NCI-H1105 treated with DMSO at 0.1 percent for 48 hours (cell line): ENCODE measurements around the gene OR10P1.
A peak's percentile ranks its signal among the peaks of the same experiment; 100 is the strongest.
"Not testable (repeated sequence)": the region's sequence is repeated elsewhere in the genome, so short reads cannot be mapped to it uniquely, and the experiment has no call there.

Source experiments
- DNase-seq: peaks from one replicate; lab custom pipeline; 2025; lab: John Stamatoyannopoulos, UW

OR10P1 gene, protein sequence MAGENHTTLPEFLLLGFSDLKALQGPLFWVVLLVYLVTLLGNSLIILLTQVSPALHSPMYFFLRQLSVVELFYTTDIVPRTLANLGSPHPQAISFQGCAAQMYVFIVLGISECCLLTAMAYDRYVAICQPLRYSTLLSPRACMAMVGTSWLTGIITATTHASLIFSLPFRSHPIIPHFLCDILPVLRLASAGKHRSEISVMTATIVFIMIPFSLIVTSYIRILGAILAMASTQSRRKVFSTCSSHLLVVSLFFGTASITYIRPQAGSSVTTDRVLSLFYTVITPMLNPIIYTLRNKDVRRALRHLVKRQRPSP

DNA sequence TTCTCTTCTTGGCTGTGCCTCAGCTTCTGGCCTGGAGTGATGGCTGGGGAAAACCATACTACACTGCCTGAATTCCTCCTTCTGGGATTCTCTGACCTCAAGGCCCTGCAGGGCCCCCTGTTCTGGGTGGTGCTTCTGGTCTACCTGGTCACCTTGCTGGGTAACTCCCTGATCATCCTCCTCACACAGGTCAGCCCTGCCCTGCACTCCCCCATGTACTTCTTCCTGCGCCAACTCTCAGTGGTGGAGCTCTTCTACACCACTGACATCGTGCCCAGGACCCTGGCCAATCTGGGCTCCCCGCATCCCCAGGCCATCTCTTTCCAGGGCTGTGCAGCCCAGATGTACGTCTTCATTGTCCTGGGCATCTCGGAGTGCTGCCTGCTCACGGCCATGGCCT lies at the start of gene OR10P1:
Gene OR10P1 (plus strand): TSS at position 40 of the 400 bp plus-strand sequence. CDS start 0 bp downstream, at position 40.
- no peak for DNase-seq

DNA sequence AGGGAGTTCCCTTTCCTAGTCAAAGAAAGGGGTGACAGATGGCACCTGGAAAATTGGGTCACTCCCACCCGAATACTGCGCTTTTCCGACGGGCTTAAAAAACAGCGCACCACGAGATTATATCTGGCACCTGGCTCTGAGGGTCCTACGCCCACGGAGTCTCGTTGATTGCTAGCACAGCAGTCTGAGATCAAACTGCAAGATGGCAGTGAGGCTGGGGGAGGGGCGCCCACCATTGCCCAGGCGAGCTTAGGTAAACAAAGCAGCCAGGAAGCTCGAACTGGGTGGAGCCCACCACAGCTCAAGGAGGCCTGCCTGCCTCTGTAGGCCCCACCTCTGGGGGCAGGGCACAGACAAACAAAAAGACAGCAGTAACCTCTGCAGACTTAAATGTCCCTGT lies 46.5 kb upstream of the OR10P1 start:
- not testable (repeated sequence) for DNase-seq

DNA sequence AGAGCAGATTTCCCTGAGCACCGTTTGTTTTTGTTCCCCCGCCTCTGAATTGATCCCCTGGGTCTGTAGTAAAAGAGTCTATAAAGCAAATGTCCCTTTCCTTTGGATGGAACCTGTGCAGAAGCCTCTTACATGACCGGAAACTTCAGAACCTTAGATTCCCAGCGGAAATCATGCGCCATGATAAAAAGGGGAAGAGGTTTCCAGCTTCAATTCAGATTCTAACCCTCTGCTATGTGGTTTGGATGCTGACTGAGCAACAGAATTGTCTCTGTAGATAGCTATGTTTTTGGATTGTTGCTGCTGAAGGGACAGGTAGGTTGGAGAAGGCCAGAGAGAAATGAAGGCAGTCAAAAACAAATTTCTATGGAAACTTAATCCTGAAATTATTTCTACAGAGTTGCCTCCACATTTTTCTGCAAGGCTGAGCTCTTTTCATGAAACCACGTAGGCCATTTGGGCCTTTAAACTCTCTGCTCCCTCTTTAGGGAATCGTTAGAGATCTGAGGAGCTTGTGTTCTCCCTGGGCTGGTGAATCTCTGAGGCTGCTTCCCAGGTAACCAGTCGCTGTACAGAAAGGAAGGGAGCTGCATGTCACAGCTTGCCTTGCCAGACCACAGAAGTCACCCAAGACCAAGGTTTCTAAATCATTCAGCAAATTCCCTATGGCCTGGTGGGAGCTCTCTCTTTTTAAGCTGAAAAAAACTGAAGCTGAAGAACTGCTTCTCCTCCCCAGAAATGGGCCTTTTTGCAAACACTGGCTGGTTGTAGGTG lies 28.7 kb upstream of the OR10P1 start:
- DNase-seq = no peak

DNA sequence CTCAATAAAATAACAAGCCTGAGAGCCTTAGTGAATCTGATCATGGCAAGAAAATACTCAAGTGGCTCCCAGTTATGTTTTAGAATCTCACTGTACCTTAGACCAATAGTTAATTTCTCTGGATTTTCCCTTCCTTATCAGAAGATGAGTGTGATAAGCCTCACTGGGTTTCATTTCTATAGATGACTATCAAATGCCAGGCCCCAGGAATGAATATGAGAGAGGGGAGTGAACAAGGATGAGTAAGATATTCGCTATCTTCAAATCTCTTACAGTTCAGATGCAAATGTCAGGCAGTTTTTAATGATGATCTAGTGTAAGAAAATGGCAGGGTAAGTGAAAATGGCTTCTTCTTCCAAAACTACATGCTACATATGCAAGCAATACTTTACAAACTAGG lies 26.1 kb upstream of the OR10P1 start:
- DNase-seq = no peak

DNA sequence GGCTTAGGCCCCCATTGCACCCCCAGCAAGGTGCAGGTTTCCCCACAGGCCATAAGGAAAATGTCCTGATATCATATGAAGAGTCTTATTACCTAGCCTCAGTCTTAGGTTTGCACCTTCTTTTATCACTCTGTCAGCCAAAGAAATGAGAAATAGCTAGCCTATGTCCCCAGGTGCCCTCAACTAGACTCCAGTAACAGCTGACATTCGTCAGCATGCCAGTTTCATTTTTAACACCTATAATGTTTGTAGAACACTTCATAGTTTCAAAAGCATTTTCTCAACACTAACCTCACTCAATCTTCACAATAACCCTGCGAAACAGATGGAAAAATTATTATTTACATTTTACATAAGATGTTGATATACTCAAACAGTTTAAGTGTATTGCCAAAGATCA lies 24.0 kb upstream of the OR10P1 start:
- no peak for DNase-seq

DNA sequence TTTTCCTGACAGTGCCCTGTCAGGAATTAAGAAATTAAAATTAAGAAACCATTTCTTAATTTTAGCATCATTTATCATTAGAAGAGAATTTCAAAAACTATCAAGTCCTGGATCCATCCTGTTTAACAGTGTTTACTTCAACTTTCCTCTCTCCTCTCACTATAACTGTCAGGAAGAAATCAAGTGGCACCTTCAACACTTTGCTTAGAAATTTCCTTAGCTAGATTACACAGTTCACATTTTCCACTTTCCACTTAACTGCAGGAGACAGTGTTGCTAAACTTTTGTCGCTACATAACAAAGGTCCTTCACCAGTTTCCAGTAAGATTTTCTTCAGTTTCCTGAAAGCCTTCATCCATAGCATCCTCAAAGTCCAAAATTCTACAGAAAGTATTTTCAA lies 21.9 kb upstream of the OR10P1 start:
- no peak for DNase-seq

DNA sequence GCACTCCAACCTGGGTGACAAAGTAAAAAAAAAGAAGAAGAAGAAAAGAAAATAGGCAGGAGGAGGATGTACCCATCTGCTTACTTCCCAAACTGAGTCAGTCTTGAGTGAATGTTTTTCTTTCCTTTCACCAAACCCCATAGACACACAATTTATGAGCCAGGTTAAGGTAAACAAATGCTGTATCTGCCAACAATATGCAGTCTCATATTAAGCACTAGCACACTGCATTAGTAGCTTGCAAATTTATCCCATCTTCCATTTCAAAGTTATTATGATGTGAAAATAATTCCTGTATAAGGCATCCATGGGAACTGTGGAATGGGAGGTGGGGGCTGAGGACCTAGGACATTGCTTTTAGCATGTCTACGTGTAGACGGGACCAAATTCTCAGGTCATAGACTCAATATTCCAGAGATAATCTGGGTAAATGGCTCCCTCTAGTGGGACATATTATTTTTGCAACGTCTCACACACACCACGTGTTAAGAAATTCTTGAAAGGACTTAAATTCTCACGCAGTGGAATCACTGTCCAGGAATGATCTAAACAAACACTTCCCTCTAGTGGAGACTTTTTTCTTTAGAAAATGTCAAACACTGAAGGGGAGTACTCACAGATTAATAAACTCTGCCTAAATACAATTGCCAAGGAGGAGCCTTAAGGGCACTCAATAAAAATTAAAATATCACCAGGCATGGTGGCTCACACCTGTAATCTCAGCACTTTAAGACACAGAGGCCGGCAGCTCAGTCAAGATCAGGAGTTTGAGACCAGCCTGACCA lies 17.1 kb upstream of the OR10P1 start:
- peak; percentile 56 for DNase-seq

DNA sequence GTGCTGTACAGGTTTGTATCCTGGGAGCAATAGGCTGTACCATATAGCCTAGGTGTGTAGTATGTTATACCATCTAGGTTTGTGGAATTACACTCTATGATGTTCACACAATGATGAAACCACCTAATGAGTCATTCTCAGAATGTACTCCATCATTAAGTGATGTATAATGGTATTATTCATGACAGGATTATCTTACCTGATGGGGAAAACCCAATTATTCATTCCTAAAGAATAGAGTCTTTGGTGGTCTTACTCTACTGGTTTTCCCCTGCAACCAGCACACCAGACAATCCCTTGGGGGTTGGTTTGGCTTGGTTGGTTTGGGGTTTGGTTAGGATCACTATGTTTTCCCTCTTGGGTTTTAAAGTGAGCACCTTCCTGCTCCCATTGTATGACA lies 12.6 kb upstream of the OR10P1 start:
- DNase-seq = no peak

DNA sequence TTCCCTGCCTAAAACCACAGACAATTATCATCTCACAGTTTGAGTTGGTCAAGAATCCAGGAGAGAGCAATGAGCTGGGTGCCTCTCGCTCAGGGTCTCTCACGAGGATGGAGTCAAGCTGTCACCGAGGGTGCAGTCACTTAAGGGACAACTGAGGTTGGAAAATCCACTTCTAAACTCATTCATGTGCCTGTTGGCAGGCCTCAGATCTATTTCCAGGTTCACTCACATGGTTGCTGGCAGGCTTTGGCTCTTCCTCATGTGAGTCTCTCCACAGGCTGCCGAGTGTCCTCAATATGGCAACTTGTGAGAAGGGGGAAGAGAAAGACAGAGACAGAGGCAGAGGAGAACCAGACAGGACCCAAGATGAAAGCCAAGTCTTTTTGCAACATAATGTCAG lies 10.5 kb upstream of the OR10P1 start:
- no peak for DNase-seq

DNA sequence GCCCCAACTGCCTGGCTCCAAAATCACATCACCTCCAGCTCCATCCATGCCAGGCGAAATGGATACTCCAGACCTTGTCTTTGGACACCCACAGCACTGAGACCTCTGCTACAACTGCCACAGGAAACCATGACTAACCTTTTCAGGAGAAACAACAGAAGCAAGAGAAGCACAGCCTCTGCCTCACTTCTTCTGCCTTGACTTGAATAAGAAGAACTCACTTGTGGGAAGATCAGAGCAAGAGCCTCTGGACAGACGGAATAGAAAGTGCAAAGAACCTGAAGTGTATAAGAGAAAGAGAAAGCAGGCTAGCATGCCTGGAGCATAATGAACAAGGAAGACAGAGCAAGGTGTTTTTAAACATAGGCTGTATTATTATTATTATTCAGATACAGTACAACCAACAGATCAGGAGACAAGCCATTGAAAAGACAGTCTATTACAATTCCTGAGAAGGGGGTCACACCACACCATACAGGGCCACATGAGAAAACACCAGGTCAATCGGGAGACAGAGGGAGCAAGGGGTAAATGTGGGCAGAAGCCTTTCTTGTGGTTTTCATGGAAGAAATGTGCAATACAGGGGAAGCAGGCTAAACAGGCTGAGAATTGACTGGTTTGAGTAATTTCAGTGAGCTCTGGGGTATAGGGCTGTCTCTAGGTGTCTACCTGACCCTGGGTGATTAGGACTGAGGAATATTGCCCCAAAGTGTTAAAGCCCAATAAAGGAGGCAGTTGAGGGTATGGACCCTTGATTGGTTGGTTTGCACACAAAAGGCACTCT lies 7.4 kb upstream of the OR10P1 start:
- no peak for DNase-seq

DNA sequence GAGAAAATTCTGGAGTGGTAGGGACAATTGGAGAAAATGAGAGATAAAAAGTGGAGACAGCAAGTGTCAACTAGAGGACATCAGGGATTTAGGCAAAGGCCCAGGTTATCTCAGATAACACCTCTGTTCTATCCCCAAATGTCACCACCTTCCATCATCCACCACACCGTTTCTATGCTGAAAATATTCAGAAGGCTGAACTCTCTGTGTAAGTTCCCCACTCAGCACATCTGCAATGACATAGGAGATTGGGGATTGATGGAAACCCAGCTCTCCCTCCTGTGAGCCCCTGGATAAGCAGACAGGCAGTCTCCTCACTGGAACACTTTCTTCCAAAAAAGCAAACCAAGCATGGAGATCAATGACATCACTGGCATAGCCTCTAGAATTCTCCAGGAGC lies 5.6 kb upstream of the OR10P1 start:
- no peak for DNase-seq

DNA sequence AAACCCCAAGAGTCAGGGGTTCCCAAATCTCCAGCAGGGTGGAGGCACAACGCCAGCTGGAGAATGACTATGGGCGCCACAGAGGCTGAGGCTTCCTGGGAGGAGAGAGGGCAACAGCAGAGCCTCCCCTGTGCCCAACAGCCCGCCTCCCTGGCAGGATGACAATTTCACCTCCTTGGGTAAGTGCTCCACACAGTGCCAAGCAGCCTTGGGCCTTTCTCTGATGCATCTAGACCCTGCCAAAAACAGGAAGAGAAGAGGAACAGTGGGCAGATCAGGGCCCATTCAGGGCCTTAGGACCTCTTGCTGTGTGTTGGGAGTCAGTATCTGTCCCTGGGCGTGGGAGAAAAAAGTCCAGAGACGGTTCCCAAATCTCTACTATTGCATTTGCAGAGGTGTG lies 5.0 kb upstream of the OR10P1 start:
- DNase-seq = no peak

DNA sequence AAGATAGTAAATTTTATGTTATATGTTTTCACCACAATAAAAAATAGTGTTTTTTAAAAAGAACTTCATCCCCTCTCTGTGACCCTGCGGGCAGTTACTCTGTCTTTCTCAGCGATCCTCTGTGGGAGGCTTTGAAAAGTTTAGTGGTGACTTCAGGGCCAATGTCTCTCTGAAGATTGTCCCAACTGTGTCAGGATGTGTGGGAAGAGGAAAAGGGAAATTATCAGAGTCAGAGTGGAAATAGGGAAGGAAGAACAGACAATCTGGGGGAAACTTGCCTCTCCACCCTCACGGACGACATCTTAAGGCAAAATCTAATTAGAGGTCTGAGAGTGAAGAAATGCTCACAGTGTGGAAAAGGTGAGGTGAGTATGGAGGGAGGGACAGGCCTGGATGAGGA lies 3.5 kb upstream of the OR10P1 start:
- no peak for DNase-seq

DNA sequence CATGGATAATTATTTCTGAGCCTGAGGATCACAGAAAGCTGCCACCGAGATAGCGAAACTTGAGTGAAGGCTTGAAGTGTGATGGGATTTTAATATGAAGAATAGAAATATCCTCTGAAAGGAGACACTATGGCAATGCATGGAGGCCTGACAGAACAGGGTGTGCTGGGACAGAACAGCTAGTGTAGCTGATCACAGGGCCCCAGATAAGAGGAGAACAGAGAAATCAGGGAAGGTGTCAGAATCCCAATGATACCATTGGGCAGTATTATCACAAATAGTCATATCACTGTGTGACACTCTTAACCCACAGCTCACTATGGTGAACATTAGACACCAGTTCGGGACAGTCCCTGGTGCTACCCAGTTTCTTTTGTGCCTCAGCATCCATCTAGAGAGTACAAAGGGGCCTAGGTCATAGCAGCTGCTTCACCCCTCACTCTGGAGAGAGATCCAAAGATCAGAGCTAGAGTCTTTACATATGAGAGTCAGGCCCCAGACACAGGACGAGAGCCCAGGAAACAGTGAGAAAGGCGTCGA lies 506 bp upstream of the OR10P1 start:
- DNase-seq = no peak

DNA sequence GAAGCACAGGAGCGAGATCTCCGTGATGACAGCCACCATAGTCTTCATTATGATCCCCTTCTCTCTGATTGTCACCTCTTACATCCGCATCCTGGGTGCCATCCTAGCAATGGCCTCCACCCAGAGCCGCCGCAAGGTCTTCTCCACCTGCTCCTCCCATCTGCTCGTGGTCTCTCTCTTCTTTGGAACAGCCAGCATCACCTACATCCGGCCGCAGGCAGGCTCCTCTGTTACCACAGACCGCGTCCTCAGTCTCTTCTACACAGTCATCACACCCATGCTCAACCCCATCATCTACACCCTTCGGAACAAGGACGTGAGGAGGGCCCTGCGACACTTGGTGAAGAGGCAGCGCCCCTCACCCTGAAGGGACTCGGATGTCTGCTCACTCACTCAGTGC lies 775 bp downstream of the OR10P1 start:
- DNase-seq = no peak

DNA sequence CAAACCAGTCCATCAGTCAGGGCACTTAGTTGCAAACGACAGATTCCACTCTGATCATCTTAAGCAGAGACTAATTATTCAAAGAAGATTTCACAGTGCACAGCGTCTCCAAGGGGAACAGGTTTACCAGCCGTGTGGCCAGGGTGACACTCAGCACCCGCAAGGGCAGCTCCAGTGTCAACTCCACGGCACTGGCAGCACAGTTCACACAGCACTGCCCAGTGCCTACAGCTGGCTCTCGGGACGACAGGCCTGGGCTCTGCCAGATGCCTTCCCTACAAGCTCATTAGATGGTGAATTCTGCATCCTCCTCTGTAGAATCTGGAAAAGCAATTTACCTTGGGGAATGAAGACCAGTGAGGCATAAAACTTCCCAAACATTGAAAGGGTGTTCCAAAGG lies 4.9 kb downstream of the OR10P1 start:
- DNase-seq = no peak

DNA sequence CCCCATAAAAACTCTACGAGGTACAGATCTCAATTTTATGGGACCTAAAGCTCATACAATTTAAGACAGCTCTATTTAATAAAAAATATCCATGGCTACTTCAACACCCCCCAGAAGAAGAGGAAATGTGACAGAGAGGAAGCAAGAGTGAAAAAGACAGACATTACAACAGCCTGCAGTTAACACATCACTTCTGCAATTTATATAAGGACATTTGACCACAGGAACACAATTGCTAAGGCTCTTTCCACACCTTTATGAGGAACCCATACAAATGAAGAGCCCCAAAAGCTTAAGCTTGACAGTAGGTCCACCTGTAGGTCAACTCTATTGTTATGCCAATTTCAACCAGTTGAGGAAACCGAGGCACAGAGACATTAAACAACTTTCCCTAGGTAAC lies 5.6 kb downstream of the OR10P1 start:
- DNase-seq = no peak

DNA sequence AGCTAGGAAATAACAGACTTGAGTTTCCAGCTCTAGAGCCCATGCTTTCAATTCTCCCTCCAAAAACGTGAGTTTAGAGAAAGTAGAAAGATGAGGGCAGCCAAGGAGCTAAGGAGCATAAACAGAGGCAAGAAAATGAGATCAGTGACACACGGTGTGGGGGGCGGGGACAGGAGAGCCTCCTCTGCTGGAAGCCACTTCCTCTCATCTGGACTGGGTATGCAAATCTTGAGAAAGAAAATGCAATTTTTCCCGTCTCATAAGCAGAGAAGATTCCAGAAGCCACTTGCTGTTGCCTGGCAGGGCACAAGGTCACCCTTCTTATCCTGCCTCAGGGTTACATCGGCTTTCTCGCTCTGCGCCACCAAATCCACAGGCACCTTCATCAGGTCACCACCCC lies 6.0 kb downstream of the OR10P1 start:
- DNase-seq = no peak

DNA sequence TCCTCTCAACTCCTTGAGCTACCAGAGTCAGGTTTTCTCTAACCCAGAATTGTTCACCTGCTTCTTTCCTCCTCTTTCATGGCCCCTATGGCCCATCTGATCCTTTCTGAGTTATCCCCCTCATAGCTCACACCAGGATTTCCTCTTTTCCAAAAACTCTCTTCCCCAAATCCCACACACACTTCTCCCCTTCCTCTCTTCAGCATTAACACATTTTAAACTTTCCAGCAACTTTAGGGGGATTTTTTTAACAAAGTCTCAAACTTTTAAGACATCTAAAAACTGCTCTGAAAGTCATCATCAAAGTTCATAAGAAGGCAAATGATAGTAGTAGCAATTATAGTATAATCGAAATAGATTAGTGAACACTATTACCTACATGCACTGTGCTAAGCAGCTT lies 7.9 kb downstream of the OR10P1 start:
- DNase-seq = no peak

DNA sequence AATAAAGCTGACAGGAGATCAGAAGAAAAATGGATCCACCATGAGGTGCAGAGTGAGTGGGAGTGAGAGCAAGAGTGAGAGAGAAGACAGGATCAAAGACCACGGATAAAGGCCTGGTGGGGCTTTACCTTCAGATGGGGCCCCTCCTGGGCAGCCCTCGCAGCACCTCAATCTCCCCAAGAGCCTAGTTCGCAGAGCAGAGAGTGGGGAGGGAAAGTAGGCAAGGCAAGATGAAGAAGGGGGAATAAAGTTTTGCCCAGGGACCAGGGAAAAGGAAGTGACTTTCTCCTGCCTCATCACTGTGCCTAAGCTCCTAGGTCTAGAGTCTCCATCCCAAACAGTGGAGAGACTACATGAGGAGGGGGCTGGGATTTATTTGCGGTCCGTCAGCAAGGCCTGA lies 10.3 kb downstream of the OR10P1 start:
- DNase-seq = no peak

DNA sequence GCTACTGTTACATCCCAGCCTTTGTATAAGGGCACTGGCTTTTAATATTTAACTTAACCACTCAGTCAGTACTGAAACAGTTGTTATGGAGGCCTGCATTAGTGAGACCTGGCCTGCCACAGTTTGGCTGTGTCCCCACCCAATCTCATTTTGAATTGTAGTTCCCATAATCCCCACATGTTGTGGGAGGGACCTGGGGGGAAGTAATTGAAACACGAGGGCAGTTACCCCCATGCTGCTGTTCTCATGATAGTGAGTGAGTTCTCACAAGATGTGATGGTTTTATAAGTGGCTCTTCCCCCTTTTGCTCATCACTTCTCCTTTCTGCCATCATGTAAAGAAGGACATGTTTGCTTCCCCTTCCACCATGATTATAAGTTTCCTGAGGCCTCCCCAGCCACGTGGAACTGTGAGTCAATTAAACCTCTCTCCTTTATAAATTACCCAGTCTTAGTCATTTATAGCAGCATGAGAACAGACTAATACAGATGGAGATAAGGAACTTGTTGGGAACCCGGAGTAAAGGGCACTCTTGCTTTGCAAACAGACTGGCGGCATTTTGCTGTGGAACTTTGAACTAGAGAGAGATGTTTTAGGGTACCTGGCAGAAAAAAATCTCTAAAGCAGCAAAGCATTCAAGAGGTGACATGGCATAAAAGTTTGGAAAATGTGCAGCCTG lies 14.1 kb downstream of the OR10P1 start:
- not testable (repeated sequence) for DNase-seq
